ENCODE measurements around the gene ROR1.
"Not testable (repeated sequence)": the region's sequence is repeated elsewhere in the genome, so short reads cannot be mapped to it uniquely, and the experiment has no call there.

Gene ROR1

GRCh38 chr1:63826246-63826861 is 52.5 kb downstream of the ROR1 start:
- not testable (repeated sequence) for DNase-seq

DNA sequence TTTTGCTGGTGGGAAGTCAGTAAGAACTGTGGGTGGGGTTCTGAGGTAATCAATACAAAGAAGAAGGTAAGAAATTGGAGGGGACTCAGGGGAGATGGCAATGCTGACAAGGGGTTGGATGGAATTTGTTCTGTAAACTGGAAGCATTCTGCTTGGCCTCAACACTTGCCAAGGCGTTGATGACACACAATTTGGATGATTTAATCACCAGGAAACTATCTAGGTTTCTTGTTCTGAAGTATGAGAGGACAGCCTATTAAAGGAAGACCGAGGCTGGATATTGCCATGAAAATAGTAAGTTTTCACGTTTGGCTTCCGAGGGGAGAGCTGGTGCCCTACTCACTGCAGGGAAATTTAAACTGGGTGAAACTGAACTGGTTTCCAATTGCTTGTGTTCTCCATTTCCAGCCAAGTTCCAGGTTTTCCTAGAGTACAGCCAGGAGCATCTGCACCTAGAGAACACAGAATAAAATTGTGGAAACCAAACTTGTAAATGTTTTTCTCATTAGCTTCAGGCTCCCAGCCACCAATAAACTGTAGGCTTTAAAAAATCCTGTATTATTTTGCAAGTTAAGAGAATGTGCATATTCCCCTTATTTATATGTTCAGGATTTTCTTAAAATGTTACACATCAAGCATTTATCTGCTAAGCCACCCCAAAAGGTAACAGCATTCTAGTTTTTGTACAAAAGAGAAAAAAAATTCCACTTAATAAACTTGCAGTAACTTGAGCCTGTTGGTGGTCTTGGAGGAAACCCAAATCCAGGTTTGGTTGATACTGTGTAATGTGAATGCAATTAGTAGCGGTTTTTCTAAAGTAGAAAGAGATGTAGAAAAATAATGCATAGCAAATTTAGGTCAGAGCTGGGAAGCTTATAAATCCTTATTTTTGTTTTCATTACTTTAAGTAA is 53.8 kb downstream of the ROR1 start:
- no peak for DNase-seq

DNA sequence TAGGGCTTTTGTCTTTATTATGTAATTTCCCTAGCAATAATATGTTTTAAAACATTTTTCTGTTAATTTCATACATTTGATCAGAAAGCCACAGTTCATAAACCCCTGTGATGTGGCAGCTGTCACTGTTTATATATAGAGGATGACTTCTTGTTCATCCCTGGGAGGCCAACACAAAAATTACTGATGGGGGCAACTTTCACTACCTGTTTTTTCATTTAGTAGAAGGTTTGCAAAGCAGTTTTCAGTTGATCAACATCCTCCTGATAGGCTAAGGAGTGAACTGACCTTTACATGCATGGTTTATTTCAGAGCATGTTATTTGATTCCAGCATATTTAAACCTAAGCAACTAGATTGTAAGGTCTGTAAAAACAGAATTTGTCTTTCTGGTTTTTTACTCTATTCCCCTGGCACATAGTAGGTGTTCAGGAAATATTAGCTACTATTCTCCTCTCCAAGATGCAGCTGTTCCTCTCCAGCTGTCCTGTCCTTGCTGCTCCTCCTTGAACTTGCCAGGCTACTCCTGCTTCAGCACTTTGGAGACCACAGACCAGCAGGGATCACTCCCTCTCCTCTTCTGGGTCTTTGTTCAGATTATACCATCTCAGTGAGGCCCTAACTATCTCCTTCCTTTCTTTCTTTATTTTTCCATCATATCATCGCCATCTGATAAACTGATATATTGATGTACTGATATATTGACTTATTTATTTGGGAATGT is 54.7 kb downstream of the ROR1 start:
- DNase-seq = no peak

DNA sequence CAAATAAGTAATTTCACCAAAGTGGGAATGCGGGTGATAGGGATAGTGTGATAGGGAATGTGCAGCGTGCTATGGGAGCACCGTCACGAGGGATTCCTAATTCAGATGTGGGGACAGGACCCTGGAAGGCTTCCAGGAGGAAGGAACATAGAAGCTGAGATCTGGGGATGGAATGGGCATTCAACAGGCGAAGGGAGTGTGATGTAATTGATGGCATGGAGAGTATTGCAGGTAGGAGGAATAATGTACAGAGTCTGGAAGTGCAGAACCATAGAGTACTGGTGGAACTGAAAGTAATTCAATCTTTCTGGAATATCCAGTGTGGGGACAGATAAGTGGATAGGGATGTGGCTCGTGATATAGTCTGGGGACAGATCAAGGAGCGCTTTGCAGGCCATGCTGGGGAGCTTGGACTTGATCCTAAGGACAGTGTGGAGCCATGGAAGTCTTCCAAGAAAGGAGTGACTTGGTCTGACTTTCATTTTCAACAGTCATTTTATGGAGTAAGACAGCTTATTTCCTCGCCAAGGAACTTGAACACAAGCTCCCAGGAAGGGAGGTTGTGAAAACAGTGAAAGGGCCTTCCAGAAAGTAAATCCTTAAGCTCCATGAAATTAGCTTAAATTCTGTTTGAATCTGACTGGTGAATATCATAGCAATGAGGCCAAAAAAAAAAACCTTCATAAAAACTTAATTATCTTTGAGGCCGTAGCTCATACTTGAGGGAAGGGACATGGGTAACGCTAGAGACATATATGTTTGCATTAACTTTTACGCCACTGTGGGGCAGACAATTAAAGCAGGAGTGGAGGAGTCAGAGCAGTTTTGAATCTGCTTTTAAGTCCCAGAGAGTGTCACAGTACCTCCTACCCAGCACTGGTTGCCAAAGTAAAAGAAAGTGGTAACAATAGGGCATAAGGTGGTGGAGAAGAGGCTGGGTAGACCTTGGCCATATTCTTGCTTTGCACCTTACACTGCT is 55.8 kb downstream of the ROR1 start:
- no peak for DNase-seq

DNA sequence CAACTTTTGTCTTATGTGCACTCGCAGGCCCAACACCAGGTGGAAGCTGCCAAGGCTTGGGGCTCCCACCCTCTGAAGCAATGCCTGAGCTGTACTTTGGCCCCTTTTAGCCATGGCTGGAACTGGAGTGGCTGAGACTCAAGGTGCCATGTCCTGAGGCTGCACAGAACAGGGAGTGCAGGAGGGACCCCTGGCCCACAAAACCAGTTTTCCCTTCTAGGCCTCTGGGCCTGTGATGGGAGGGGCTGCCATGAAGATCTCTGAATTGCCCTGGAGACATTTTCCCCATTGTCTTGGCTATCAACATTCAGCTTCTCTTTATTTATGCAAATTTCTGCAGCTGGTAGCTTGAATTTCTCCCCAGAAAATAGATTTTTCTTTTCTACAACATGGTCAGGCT is 57.6 kb downstream of the ROR1 start:
- no peak for DNase-seq

GRCh38 chr1:63833363-63834119 is 59.7 kb downstream of the ROR1 start:
- DNase-seq = no peak

DNA sequence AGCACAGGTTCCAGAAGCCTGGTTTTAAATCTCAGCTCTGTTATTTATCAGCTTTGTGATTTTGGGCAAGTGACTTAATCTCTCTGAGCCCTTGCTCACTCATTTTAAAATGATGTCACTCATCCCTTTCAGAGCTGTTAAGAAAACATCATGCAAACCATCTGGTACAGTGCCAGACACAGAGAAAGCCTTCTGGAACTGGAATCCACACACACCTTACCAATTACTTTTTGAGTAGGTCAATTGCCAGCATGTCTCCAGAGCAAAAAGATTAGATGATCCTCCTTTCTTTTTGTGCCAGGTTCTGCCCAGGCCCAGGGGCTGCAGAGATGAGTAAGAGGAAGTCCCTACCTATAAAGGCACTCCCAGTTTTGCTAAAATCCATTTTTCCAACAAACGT is 61.3 kb downstream of the ROR1 start:
- DNase-seq = no peak

- no peak for DNase-seq
Observed at GRCh38 chr1:63836374-63836773, 62.6 kb downstream of the ROR1 start.

DNA sequence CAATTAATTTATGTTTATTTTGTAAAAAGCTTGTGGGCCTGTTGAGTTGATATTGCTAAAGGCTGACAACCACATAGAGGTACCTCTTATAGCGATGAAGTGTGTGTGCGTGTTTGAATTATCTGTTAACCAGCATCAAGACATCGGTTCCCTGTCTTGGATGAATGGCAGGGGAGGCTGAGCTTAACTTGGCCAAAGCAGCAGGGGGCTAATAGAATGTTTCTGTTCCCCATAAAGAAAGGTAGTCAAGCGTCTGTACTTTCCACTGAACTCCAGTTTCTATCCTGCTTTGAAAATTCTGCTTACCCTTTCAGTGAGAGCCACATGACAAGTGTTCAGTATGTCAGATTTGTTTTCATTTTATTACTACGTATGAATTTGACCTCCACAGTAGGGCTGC is 63.0 kb downstream of the ROR1 start:
- no peak for DNase-seq

GRCh38 chr1:63843010-63843409 is 69.2 kb downstream of the ROR1 start:
- DNase-seq = no peak

DNA sequence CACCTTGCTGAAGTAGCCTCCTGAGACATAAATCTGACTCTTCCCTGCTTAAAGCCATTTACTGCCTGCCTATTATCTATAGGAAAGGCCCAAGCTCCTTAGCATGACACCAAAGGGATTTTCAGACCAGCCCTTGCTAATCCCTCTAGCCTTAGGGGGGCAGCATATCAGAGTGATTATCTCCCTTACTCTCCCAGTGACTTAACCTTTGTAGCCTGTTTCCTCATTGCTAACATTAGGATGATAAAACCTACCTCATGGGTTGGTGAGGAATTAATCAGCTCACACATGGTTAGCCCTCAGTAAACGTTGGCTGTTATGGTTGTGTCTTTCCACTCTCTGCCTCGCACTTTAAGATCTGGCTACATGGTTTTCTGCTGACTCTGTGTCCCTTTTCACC is 70.1 kb downstream of the ROR1 start:
- no peak for DNase-seq

GRCh38 chr1:63845346-63845745 is 71.5 kb downstream of the ROR1 start:
- no peak for DNase-seq

- DNase-seq = no peak
Observed at GRCh38 chr1:63847308-63847910, 73.6 kb downstream of the ROR1 start.

- DNase-seq = no peak
Observed at GRCh38 chr1:63848733-63849132, 74.9 kb downstream of the ROR1 start.

DNA sequence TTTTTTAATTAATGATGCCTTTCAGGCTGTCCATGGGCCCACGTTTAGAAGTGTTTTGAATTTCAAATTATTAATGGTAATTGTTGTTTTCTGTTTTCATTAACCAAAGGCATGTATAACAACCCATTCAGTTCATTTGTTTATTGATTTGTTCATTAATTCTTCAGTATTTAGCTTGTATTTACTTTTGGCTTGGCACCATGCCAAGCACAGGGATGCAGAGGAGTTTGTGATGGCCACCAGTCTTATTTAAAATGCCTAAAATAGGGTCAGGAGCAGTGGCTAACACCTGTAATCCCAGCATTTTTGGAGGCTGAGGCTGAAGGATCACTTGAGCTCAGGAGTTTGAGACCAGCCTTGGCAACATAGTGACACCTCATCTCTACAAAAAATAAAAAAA is 75.3 kb downstream of the ROR1 start:
- DNase-seq = no peak

GRCh38 chr1:63854091-63854490 is 80.3 kb downstream of the ROR1 start:
- no peak for DNase-seq

DNA sequence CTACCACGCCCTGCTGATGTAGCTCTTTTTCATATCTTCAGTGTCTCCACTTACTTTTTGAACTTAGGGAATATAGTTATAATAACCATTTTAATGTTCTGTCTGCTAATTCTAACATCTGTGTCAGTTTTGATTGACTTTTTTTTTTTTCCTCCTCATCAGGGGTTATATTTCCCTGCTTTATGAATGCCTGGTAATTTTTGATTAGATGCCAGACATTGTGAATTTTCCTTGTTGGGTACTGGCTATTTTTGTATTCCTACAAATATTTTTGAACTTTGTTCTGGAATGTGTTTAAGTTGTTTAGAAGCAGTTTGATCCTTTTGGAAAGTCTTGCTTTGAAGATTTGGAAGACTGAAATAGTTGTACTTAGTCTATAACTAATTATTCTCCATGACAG is 82.1 kb downstream of the ROR1 start:
- no peak for DNase-seq

- DNase-seq = no peak
Observed at GRCh38 chr1:63856924-63857323, 83.1 kb downstream of the ROR1 start.

DNA sequence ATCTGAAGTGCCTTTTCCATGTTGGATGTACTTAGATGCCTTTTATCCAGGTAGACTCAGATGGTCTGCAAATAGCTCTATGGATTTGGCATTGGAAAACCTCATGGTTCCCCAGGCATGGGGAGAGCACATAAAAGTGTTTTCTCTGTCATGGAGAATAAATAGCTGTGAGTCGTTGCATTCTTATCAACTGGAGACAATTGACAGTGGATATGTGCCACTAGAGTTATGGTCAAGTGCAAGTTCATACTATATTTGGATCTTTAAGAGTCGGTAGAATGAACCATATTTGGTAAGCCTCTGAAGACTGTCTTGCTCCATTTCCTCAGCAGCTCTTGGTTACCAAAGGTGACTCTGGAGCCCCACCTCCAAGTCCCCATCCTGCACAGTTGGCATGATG is 83.7 kb downstream of the ROR1 start:
- no peak for DNase-seq

- DNase-seq = no peak
Observed at GRCh38 chr1:63858153-63858552, 84.3 kb downstream of the ROR1 start.

- no peak for DNase-seq
Observed at GRCh38 chr1:63859480-63860275, 85.9 kb downstream of the ROR1 start.
